Mammary epithelial cell (primary cell): Measurements from ENCODE around the gene NBPF9.
"Not testable (repeated sequence)": the region's sequence is repeated elsewhere in the genome, so short reads cannot be mapped to it uniquely, and the experiment has no call there.

Source experiments
- EZH2 ChIP-seq: IDR thresholded peaks from 2 replicates; pipeline ENCODE4 v1.6.1; 2012; ENCODE audit warnings: low read length, inconsistent platforms, borderline replicate concordance
- TF ChIP-seq, protein P1 (sequence below), 2 donors: IDR thresholded peaks in 1 of 2; conservative IDR thresholded peaks in 1 of 2; 2 replicates each; pipeline ENCODE4 v1.5.1; 2011 to 2012; ENCODE audit warnings: inconsistent platforms in 2 of 2, low read length in 2 of 2, mild to moderate bottlenecking in 2 of 2, control low read depth in 1 of 2, low read depth in 1 of 2; ENCODE audit not compliant: insufficient read depth in 1 of 2; ENCODE audit errors: extremely low read depth in 1 of 2

GRCh38 chr1:149008326-149008725 is 95.0 kb downstream of the NBPF9 start:
- TF ChIP-seq, protein P1, sequence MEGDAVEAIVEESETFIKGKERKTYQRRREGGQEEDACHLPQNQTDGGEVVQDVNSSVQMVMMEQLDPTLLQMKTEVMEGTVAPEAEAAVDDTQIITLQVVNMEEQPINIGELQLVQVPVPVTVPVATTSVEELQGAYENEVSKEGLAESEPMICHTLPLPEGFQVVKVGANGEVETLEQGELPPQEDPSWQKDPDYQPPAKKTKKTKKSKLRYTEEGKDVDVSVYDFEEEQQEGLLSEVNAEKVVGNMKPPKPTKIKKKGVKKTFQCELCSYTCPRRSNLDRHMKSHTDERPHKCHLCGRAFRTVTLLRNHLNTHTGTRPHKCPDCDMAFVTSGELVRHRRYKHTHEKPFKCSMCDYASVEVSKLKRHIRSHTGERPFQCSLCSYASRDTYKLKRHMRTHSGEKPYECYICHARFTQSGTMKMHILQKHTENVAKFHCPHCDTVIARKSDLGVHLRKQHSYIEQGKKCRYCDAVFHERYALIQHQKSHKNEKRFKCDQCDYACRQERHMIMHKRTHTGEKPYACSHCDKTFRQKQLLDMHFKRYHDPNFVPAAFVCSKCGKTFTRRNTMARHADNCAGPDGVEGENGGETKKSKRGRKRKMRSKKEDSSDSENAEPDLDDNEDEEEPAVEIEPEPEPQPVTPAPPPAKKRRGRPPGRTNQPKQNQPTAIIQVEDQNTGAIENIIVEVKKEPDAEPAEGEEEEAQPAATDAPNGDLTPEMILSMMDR (conservative IDR thresholded peaks at IDR 0.05 in 1 of 2, IDR thresholded peaks at IDR 0.05 in 1 of 2; ENCODE audit: extremely low read depth in 1 of 2, insufficient read depth in 1 of 2, low read depth in 1 of 2, low read length in 2 of 2), result not testable (repeated sequence)
- not testable (repeated sequence) for TF ChIP-seq EZH2
